ACC112 (cell line): ENCODE data around the gene MRRF.

ENCODE experiments used
- H2AFZ ChIP-seq: fragments of 200-600 bp; sonication (generic); one replicate; pipeline ENCODE4 v1.6.0; 2017; ENCODE audit warnings: antibody characterized with exemption, low read length; ENCODE audit not compliant: unreplicated experiment
- H3K27ac ChIP-seq: fragments of 200-600 bp; sonication (generic); 2 replicates; pipeline ENCODE4 v1.5.1; 2014; ENCODE audit warnings: low read depth, mild to moderate bottlenecking, antibody characterized with exemption, low read length, moderate library complexity
- H3K27me3 ChIP-seq: fragments of 200-600 bp; sonication (generic); 2 replicates; pipeline ENCODE4 v1.6.1; 2014; ENCODE audit warnings: mild to moderate bottlenecking, antibody characterized with exemption, low read length, moderate library complexity, mixed read lengths; ENCODE audit not compliant: insufficient read depth
- H3K36me3 ChIP-seq: fragments of 200-600 bp; sonication (generic); 2 replicates; pipeline ENCODE4 v1.6.1; 2016; ENCODE audit warnings: mild to moderate bottlenecking, antibody characterized with exemption, low read length, moderate library complexity, mixed read lengths; ENCODE audit not compliant: insufficient read depth
- H3K4me1 ChIP-seq: fragments of 200-600 bp; sonication (generic); one replicate; pipeline ENCODE4 v1.6.1; 2016; ENCODE audit warnings: low read length, mixed read lengths; ENCODE audit not compliant: insufficient read depth, unreplicated experiment, control insufficient read depth
- H3K4me3 ChIP-seq: fragments of 200-600 bp; sonication (generic); 2 replicates; pipeline ENCODE4 v1.5.1; 2014; ENCODE audit warnings: mild to moderate bottlenecking, low read depth, low read length
- H3K79me2 ChIP-seq: fragments of 200-600 bp; sonication (generic); one replicate; pipeline ENCODE4 v1.6.0; 2016; ENCODE audit warnings: low read length; ENCODE audit not compliant: control insufficient read depth, unreplicated experiment, insufficient read depth

MRRF gene, protein sequence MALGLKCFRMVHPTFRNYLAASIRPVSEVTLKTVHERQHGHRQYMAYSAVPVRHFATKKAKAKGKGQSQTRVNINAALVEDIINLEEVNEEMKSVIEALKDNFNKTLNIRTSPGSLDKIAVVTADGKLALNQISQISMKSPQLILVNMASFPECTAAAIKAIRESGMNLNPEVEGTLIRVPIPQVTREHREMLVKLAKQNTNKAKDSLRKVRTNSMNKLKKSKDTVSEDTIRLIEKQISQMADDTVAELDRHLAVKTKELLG

DNA sequence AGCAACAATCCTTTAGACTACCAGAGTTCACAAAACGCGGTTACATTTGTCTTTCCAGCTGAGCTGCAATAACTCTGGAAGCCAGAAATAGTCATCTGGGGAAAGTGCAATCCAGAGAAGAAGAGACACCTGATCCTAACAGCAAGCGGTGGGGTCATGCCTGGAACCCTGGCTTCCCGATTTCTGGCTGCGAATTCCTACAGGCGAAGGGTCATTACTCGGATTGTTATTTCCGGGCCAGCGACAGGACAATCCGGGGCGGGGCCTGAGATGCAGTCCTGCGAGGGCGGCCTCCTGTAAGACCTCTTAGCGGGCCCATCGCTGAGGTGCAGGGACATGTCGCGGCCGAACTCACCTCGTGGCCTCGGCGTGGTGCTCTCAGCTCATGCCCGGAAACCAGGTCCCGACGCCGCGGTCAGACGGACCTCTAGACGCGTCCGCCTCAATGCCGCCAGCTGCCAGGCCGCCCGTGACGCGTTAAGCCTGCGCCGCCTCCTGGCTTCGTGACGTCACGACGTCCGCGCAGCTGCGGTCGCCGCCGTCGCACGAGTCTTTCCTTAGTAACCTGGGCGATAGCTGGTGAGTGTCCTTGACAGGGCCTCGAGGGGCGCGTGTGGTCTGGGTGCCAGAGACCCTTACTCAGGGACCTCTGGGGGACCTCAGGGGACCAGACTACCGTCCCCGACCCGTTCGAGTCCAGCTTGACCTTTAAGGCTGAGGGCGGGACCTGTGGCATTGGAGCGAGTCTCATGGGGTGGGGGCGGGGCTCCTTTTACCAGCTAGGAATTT is at the start of gene MRRF, which contains the start of gene RBM18:
MRRF (plus strand) TSS at position 523 of the 789 bp plus-strand sequence. CDS start 6,010 bp downstream, outside the sequence.
RBM18 (minus strand) TSS at position 481 of the 789 bp plus-strand sequence. CDS start 3,348 bp downstream, outside the sequence.
- Histone ChIP-seq H3K4me1 (peaks cover 36% of the 10 kb centered on the region), H3K4me3 (peak within 1 kb of the TSS; percentile 90), H3K36me3 (peaks cover 8% of the 10 kb centered on the region), H2AFZ (peak within 1 kb of the TSS; percentile 91), H3K27me3 (no peaks in the 10 kb centered on the region), H3K79me2 (peaks cover 70% of the 10 kb centered on the region), H3K27ac (peak within 1 kb of the TSS; percentile 86)

DNA sequence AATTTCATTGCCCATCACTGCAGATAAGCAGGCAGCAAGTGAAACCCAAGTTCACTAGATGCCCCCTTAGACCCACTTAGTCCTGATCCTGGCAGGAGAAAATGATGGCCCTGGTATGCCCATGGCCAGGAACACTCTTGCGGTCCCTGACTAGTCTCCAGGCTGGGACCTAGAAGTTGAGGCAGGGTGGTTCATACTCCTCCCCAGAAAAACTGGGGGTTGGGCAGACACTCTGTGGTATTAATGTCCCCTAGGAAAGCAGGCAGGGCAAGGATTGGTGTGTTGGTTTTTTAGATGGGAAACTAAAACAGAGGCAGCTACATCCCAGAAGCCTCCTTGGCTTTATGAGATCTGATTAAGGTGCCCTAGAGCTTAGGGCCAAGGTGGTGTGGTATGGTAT is 49.0 kb upstream of the MRRF start:
- Histone ChIP-seq H3K27ac (no peak overlapping the region), H2AFZ (no peak overlapping the region), H3K36me3 (no peaks in the 10 kb centered on the region), H3K4me1 (peaks cover 19% of the 10 kb centered on the region), H3K27me3 (peaks cover 67% of the 10 kb centered on the region), H3K79me2 (no peaks in the 10 kb centered on the region), H3K4me3 (no peak overlapping the region)

DNA sequence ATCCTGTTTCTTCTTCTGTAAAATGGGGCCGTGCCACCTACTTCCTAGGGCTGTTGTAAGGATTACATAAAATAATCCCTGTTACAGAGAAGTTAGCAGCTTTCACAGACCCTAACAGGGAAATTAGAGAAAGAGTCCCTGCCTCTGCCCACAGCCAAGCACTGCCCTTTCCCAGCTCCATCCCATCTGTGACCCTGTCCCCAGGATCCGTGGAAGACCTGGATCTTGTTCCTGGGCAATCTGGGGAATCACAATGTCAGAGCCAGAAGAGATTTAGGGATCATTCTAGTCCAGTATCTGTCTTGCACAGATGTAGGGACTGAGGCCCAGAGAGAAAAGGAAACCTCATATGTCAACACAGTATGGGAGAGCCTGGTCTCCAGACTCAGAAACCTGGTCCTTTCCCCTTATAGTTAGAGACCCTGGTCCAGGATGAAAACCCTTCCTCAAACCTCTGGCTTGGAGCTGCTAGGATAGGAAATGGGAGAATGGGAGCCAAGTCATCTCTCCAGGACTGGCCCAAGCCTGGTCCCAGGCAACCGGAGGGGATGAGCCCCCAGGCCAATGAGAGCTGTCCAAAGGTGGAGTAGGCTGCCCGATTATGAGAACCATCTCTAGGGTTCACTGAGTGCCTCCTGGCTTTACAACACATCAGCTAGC is 48.4 kb upstream of the MRRF start:
- Histone ChIP-seq H3K4me1 (peaks cover 19% of the 10 kb centered on the region), H3K27me3 (peaks cover 71% of the 10 kb centered on the region), H3K36me3 (no peaks in the 10 kb centered on the region), H2AFZ (no peak overlapping the region), H3K79me2 (no peaks in the 10 kb centered on the region), H3K4me3 (no peak overlapping the region), H3K27ac (no peak overlapping the region)

DNA sequence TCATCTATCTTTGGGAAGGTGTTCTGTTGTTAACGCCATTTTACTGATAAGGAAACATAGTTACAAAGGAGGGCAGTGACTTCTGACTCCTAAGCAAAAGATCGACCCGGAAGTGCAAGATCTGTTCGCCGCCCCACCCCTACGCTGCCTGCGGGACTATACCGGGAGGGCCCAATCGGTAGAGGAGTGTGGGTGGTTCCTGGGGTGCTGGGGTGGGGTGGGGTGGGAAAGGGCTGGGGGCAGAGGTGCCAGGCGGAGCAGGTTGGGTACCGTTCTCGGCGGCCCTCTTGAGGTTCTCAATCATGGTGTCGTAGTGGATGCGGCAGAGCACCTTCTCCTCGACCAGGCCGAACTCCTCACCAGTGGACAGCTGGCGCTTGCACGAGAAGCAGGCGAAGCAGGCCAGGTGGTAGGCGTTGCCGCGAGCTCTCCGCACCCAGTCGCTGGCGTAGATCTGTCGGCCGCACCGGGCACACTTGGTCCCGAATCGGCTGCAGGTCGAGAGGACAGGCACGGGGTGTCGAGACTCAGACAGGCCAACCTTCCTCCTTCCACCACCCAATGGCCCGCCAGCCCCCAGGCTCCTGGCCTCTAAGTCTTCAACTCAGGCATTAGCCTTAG is 47.8 kb upstream of the MRRF start:
- no peaks in the 10 kb centered on the region for H3K79me2 ChIP-seq
- peaks cover 72% of the 10 kb centered on the region for H3K27me3 ChIP-seq
- no peak overlapping the region for H2AFZ ChIP-seq
- H3K27ac ChIP-seq = no peak overlapping the region
- no peak overlapping the region for H3K4me3 ChIP-seq
- no peaks in the 10 kb centered on the region for H3K36me3 ChIP-seq
- H3K4me1 ChIP-seq = peaks cover 19% of the 10 kb centered on the region

DNA sequence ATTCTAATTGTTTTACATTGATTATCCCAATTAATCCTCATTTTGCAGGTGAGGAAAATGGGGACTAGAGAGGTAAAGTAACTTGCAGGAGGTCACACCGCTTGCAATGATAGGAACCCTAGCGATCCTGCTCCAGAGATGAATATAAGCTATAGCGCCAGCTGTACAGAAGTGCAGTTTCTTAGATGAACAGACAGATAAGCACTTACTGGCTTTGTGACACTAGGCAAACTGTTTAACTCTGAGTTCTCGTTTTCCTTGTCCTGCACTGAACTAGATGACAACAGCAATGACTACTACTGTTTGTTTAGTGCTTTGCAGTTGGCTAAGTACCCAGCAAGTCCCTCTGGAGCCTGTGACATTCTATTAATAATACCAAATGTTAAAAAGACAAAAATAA is 47.0 kb upstream of the MRRF start:
- H3K36me3 ChIP-seq = no peaks in the 10 kb centered on the region
- no peak overlapping the region for H3K27ac ChIP-seq
- H3K79me2 ChIP-seq = no peaks in the 10 kb centered on the region
- H3K4me3 ChIP-seq = no peak overlapping the region
- peaks cover 19% of the 10 kb centered on the region for H3K4me1 ChIP-seq
- H2AFZ ChIP-seq = no peak overlapping the region
- H3K27me3 ChIP-seq = peaks cover 68% of the 10 kb centered on the region

DNA sequence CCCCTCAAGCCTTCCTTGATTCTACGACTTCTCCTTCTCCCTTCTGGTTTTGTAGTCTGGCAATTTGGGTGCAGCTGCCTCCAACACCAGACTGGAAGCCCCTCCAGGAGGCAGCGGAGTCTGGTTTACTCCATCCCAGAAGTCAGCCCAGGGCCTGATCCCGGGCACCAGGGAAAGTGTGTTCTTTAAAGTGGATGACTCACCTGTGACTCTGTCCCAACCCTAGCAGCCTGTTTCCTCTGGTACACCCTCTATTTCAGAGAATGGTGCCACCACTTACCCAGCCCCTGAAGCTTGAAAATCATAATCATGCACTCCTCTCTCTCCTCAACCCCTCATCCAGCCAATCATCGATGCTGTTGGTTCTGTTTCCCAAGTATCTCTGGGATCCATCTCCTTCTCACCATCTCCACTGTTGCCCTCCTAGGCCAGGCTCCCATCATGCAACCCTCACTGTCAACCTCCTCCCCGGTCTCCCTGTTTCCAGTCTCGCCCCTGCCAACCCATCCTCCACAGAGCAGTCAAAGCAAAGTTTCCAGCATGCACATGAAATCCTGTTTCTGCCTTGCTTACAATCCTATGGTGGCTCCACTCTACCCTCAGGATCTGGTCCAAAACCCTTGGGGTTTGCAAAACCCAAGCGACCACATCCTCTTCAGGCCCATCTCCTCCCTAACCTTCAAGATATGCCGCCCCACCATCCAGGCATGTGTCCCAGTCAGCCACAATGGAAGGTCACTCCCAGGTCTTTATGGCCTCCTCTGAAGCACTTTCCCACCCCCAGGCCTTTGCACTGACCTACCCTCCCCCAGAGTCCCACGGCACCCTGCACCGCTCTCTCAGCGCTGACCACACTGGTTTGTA is 46.4 kb upstream of the MRRF start:
- H3K27me3 ChIP-seq = peaks cover 65% of the 10 kb centered on the region
- no peaks in the 10 kb centered on the region for H3K36me3 ChIP-seq
- no peaks in the 10 kb centered on the region for H3K79me2 ChIP-seq
- no peak overlapping the region for H2AFZ ChIP-seq
- no peak overlapping the region for H3K4me3 ChIP-seq
- no peak overlapping the region for H3K27ac ChIP-seq
- H3K4me1 ChIP-seq = peaks cover 19% of the 10 kb centered on the region

DNA sequence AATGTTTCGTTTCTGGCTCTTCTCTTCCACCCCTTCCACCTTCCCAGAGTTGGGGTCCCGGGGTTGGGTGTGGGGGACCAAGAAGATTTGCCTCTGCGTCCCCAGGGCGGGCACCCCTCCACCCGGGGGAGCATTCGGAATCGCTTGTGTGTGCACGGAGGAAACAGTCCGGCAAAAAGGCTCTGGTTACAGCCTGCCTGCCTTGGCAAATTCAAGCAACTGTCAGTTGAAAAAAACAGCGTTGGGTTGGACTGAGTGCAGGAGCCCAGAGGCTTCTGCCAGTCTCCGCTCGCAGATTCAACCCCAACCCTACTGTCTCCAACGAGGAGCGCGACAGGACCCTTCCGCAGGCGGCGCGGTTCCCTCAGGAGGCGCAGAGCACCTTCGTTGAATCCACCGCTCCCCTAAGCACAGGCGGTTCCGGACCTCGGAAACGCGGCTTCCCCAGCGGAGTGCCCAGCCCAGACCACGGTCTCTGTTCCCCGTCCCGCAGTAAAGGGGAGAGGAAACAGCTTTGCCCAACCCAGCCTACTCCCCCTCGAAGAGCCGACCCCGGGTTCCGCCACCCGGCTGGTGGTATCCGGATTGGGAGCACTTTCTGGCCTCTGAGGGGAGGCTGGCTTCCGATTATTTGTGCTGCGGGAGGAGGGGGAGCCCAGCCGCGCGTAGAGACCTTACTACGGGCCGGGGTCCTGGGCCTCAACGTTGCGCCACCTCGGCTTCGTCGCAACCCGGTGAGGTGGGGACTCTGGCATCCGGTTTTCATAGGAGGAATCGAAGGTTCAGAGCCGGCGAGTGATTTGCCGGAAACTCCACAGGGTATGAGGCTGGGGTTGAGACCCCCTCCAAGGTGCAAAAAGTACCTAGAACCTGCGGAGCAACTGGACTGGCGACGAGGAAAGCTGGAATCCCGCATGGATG is 45.5 kb upstream of the MRRF start:
- Histone ChIP-seq H3K4me3 (peak overlapping the region; percentile 70), H3K27me3 (peaks cover 61% of the 10 kb centered on the region), H3K4me1 (peaks cover 18% of the 10 kb centered on the region), H2AFZ (peak overlapping the region; percentile 40), H3K36me3 (no peaks in the 10 kb centered on the region), H3K79me2 (no peaks in the 10 kb centered on the region), H3K27ac (no peak overlapping the region)

DNA sequence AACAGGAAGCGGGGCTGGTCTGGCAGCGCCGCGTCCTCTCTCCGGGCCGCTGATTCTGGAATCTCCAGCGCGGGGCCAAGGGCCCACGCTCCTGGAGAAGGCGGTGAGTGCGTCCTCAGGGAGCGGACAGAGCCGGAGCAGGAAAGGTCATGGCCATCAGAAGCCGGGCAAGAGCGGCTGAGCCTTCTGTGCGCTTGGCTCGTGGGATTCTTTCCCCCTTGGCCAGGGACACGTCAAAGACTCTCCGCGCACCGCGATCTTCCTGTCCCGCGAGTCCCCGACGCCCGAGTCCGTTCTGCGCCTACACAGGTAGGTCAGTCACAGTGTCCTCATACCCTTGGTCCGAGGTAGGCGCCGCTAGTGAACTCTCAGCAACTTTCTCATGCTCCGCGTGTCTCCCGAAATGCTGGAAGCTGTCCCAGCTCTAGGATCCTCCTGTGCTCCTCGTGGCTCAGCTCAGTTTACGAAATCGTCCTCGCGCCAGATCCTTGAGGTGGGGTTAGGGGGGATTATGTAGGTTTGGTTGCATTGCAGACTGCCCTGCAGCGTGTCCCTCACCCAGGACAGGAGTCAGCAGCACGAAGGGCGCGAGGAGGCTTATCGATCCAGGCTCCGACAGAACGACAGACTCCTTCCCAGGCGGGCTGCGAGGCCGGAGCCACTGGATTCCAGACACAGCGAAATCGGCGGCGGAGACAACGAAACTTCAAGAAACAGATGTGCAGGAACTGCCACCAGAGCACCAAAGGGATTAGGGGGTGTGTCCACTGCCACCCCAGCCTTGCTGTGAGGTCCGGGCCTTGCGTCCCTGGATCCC is 44.6 kb upstream of the MRRF start:
- peak overlapping the region; percentile 70 for H3K4me3 ChIP-seq
- peaks cover 14% of the 10 kb centered on the region for H3K4me1 ChIP-seq
- no peaks in the 10 kb centered on the region for H3K79me2 ChIP-seq
- H3K27ac ChIP-seq = no peak overlapping the region
- peak overlapping the region; percentile 40 for H2AFZ ChIP-seq
- peaks cover 52% of the 10 kb centered on the region for H3K27me3 ChIP-seq
- H3K36me3 ChIP-seq = no peaks in the 10 kb centered on the region
